Gastrocnemius medialis (tissue), 4 donors: ENCODE results near the gene PLCG2.

ENCODE experiments used
- POLR2A ChIP-seq, 2 donors: fragments of 450-650 bp; IDR thresholded peaks; one replicate each; pipeline ENCODE4 v1.6.1; 2017; ENCODE audit warnings: antibody characterized with exemption in 2 of 2, mild to moderate bottlenecking in 2 of 2, moderate library complexity in 2 of 2
- TF ChIP-seq, protein P1 (sequence below), 5 experiments: fragments of 450-650 bp in 3 of 5; fragments of 200-600 bp in 2 of 5; sonication (generic) in 2 of 5; IDR thresholded peaks in 4 of 5; conservative IDR thresholded peaks in 1 of 5; 1 replicate in 4 of 5; 2 replicates in 1 of 5; pipeline ENCODE4 v1.5.1; 2016 to 2019; ENCODE audit warnings: antibody characterized with exemption in 5 of 5, mild to moderate bottlenecking in 3 of 5, moderate library complexity in 3 of 5

DNA sequence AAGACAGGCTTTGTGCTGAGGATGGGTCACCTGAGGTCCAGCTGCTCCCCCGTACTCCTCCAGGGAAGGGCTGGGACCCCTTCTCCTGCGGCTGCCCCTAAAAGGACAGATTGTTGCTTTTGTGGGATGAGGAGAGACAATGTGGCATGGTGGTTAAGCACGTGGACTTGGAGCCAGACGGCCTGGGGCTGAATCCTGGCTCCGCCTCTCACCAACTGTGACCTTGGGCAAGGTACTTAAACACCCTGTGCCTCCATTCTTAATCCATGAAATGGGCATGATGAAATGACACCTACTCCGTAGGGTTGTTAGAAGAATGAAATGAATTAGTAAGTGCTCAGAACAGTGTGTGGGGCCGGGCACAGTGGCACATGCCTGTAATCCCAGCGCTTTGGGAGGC, 39.6 kb upstream of the PLCG2 start:
- TF ChIP-seq POLR2A (IDR thresholded peaks at IDR 0.05), result no peak
- TF ChIP-seq, protein P1, sequence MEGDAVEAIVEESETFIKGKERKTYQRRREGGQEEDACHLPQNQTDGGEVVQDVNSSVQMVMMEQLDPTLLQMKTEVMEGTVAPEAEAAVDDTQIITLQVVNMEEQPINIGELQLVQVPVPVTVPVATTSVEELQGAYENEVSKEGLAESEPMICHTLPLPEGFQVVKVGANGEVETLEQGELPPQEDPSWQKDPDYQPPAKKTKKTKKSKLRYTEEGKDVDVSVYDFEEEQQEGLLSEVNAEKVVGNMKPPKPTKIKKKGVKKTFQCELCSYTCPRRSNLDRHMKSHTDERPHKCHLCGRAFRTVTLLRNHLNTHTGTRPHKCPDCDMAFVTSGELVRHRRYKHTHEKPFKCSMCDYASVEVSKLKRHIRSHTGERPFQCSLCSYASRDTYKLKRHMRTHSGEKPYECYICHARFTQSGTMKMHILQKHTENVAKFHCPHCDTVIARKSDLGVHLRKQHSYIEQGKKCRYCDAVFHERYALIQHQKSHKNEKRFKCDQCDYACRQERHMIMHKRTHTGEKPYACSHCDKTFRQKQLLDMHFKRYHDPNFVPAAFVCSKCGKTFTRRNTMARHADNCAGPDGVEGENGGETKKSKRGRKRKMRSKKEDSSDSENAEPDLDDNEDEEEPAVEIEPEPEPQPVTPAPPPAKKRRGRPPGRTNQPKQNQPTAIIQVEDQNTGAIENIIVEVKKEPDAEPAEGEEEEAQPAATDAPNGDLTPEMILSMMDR (IDR thresholded peaks at IDR 0.05 in 4 of 5, conservative IDR thresholded peaks at IDR 0.05 in 1 of 5), result no peak
